Nephron progenitor cell (in vitro differentiated cells): ENCODE measurements around the gene SYDE2.
"Not testable (repeated sequence)": the region's sequence is repeated elsewhere in the genome, so short reads cannot be mapped to it uniquely, and the experiment has no call there.

Experiments
- DNase-seq: peaks from one replicate; pipeline ENCODE4 v3.0.0; 2021
- H3K27ac Mint-ChIP-seq: 2 replicates; pipeline ENCODE4 v1.8.0; 2021; ENCODE audit warnings: mild to moderate bottlenecking, moderate library complexity, mixed read lengths
- H3K27me3 Mint-ChIP-seq: 2 replicates; pipeline ENCODE4 v1.8.0; 2021; ENCODE audit warnings: mild to moderate bottlenecking, low read depth, mixed read lengths; ENCODE audit not compliant: poor library complexity
- H3K36me3 Mint-ChIP-seq: 2 replicates; pipeline ENCODE4 v1.8.0; 2021; ENCODE audit warnings: low read depth, mixed read lengths
- H3K4me1 Mint-ChIP-seq: 2 replicates; pipeline ENCODE4 v1.8.0; 2021; ENCODE audit warnings: mixed read lengths
- H3K4me3 Mint-ChIP-seq: 2 replicates; pipeline ENCODE4 v1.8.0; 2021; ENCODE audit warnings: mild to moderate bottlenecking, moderate library complexity, mixed read lengths
- H3K9me3 Mint-ChIP-seq: 2 replicates; pipeline ENCODE4 v1.8.0; 2021; ENCODE audit warnings: mild to moderate bottlenecking, moderate library complexity, mixed read lengths
- TF ChIP-seq, protein P1 (sequence below): fragments of 200-600 bp; sonication (generic); IDR thresholded peaks from 2 replicates; pipeline ENCODE4 v1.5.0; 2021; ENCODE audit warnings: antibody characterized with exemption

Gene SYDE2

DNA sequence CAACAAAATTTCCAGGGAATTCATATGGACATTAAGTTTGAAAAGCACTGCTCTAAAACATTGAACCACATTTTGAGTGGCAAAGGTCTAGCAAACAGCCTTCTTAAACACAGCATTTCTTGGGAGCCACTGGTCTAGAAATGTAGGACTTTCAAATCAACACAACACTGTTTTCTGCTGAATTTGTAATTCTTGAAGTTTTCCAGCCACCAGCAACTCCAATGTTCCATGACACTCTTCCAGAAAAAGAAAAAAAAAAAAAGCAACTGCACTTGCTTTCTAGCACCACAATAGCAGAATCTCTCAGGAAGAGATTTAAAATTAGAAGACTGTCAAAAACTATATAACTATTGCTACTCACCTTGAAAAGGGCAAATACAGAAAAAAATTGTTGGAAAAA, 4.5 kb downstream of the SYDE2 start:
- H3K4me3 Mint-ChIP-seq, result no peak overlapping the region
- no peak overlapping the region for H3K27ac Mint-ChIP-seq

DNA sequence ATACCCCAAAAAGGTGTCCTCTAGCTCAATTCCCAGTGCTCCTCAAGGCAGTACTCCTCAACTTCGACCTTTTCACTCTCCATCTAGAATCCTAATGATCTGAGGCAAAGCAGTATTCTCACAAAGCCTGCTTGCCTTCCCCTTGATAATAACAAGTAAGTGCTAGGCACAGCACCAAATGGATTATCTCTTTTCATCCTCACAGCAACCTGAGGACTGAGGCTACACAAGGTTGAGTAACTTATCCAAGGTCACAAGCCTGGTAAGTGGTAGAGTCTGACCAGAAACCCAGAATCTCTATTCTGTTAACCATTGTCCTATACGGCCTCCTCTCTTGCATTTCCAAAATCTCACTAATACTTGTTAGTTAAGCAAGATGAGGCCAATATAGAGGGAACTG, 5.1 kb downstream of the SYDE2 start:
- H3K9me3 Mint-ChIP-seq, result no peaks in the 10 kb centered on the region
- TF ChIP-seq, protein P1, sequence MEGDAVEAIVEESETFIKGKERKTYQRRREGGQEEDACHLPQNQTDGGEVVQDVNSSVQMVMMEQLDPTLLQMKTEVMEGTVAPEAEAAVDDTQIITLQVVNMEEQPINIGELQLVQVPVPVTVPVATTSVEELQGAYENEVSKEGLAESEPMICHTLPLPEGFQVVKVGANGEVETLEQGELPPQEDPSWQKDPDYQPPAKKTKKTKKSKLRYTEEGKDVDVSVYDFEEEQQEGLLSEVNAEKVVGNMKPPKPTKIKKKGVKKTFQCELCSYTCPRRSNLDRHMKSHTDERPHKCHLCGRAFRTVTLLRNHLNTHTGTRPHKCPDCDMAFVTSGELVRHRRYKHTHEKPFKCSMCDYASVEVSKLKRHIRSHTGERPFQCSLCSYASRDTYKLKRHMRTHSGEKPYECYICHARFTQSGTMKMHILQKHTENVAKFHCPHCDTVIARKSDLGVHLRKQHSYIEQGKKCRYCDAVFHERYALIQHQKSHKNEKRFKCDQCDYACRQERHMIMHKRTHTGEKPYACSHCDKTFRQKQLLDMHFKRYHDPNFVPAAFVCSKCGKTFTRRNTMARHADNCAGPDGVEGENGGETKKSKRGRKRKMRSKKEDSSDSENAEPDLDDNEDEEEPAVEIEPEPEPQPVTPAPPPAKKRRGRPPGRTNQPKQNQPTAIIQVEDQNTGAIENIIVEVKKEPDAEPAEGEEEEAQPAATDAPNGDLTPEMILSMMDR, result no peak
- H3K27me3 Mint-ChIP-seq, result peaks cover 19% of the 10 kb centered on the region
- peaks cover 25% of the 10 kb centered on the region for H3K4me1 Mint-ChIP-seq
- H3K4me3 Mint-ChIP-seq, result no peak overlapping the region
- no peak for DNase-seq
- no peaks in the 10 kb centered on the region for H3K36me3 Mint-ChIP-seq
- H3K27ac Mint-ChIP-seq, result no peak overlapping the region

More for the DNA sequence above, 4.5 kb downstream of the SYDE2 start:
- peaks cover 25% of the 10 kb centered on the region for H3K4me1 Mint-ChIP-seq
- H3K36me3 Mint-ChIP-seq, result no peaks in the 10 kb centered on the region
- TF ChIP-seq, protein P1, result no peak
- DNase-seq, result no peak
- no peaks in the 10 kb centered on the region for H3K9me3 Mint-ChIP-seq
- peaks cover 19% of the 10 kb centered on the region for H3K27me3 Mint-ChIP-seq

DNA sequence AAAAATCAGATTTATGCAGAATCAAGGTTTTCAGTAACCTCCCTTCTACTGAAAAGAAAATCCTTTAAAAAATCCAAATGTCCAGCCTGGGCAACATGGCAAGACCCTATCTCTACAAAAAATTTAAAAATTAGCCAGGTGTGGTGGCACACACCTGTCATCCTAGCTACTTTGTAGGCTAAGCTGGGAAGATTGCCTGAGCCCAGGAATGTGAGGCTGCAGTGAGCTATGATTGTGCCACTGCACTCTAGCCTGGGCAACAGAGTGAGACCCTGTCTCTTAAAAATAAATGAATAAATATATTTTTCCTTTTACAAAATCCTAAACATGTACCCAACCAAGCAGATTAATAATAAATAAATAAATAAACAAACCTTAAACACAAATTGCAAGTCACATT, 8.7 kb downstream of the SYDE2 start:
- H3K36me3 Mint-ChIP-seq, result peaks cover 14% of the 10 kb centered on the region
- not testable (repeated sequence) for H3K4me3 Mint-ChIP-seq, H3K4me1 Mint-ChIP-seq, H3K9me3 Mint-ChIP-seq, H3K27ac Mint-ChIP-seq, H3K27me3 Mint-ChIP-seq, DNase-seq

DNA sequence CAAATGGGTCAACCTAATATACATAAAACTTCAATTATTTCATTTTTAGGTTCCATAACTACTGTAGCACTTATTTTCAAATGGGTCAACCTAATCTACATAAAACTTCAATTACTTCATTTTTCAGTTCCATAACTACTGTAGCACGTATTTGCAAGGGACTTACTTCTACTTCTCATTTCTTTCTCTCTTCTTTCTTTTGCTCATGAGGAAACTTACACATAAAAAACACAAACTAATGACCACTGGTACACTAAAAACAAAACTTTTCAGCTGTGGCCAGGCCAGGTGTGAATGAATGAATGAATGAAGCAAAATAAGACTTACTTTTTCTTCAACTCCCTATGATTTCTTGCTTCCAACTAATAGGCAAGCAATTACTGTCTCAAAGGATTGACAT, 11.7 kb downstream of the SYDE2 start:
- H3K27ac Mint-ChIP-seq, result no peak overlapping the region
- TF ChIP-seq, protein P1, result no peak

DNA sequence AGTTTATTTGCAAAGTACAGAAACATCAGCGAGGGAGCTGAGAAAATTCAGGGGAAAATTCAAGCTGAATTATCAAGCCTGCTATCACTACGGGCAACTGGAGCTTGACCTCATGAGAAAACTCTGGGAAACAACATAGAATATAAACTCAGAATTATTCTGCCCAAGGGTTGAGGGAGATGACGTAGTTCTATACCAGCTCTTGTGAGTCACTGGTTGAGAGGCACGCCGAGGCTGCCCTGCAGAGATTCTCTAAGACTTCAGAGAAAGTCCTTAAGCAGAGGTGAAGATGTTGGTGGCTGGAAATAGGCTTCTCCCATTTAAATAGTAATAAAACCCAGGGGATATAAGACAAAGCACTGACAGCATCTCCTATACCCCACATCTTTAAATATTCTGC, 12.3 kb downstream of the SYDE2 start:
- no peak for DNase-seq
- H3K36me3 Mint-ChIP-seq, result peaks cover 14% of the 10 kb centered on the region
- no peaks in the 10 kb centered on the region for H3K27me3 Mint-ChIP-seq
- H3K27ac Mint-ChIP-seq, result no peak overlapping the region
- H3K4me1 Mint-ChIP-seq, result no peaks in the 10 kb centered on the region
- peaks cover 9% of the 10 kb centered on the region for H3K9me3 Mint-ChIP-seq
- TF ChIP-seq, protein P1, result no peak
- H3K4me3 Mint-ChIP-seq, result no peak overlapping the region

More for the DNA sequence above, 11.7 kb downstream of the SYDE2 start:
- Mint-ChIP-seq H3K9me3 (peaks cover 9% of the 10 kb centered on the region), H3K27me3 (no peaks in the 10 kb centered on the region), H3K4me1 (no peaks in the 10 kb centered on the region), H3K36me3 (peaks cover 14% of the 10 kb centered on the region), H3K4me3 (no peak overlapping the region)
- DNase-seq, result no peak

DNA sequence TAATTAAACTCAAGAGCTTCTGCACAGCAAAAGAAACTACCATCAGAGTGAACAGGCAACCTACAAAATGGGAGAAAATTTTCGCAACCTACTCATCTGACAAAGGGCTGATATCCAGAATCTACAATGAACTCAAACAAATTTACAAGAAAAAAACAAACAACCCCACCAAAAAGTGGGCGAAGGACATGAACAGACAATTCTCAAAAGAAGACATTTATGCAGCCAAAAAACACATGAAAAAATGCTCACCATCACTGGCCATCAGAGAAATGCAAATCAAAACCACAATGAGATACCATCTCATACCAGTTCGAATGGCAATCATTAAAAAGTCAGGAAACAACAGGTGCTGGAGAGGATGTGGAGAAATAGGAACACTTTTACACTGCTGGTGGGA, 13.8 kb downstream of the SYDE2 start:
- not testable (repeated sequence) for H3K4me1 Mint-ChIP-seq, H3K27ac Mint-ChIP-seq, H3K4me3 Mint-ChIP-seq, DNase-seq, H3K9me3 Mint-ChIP-seq, H3K27me3 Mint-ChIP-seq
- peaks cover 20% of the 10 kb centered on the region for H3K36me3 Mint-ChIP-seq

DNA sequence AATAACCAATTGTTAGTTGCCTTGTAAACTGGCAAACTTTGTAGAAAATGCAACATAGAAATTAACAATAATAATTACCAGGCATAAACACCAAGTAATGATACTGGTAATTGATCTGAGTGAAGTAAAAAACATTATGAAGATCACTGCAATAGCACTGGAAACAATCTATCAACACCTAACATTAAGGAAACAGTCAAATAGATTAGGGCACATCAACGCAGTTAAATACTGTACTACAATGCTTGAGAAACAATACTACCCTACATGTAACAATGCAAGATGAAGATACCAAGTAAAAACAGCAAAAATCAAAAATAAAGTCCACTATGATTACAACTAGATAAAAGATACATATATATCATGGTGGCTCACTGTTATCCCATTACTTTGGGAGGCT, 16.6 kb downstream of the SYDE2 start:
- Mint-ChIP-seq H3K27me3 (no peaks in the 10 kb centered on the region), H3K36me3 (peaks cover 31% of the 10 kb centered on the region), H3K9me3 (peaks cover 9% of the 10 kb centered on the region), H3K4me3 (no peak overlapping the region), H3K4me1 (no peaks in the 10 kb centered on the region), H3K27ac (no peak overlapping the region)
- DNase-seq, result no peak
- TF ChIP-seq, protein P1, result no peak
